D721Med (cell line): ENCODE measurements around the gene ME1.

Source experiments
- DNase-seq: peaks from one replicate; pipeline ENCODE4 v3.0.0; 2011; ENCODE audit warnings: low spot score; ENCODE audit not compliant: insufficient read length
- FAIRE-seq: peaks from 2 replicates; lab custom pipeline; 2011; peaks lifted over from hg19 to GRCh38; lab: Jason Lieb, UNC
- CTCF ChIP-seq: IDR thresholded peaks from 2 replicates; pipeline ENCODE4 v1.5.1; 2012; ENCODE audit warnings: mild to moderate bottlenecking, control low read depth; ENCODE audit not compliant: insufficient read depth; ENCODE audit errors: missing control alignments

Gene ME1

GRCh38 chr6:83314693-83315092 is 116.2 kb downstream of the ME1 start:
- FAIRE-seq (no peak), DNase-seq (no peak)

GRCh38 chr6:83313882-83314281 is 117.0 kb downstream of the ME1 start:
- no peak for TF ChIP-seq CTCF
- DNase-seq (no peak), FAIRE-seq (no peak)

More at GRCh38 chr6:83314693-83315092, 116.2 kb downstream of the ME1 start:
- no peak for TF ChIP-seq CTCF

DNA sequence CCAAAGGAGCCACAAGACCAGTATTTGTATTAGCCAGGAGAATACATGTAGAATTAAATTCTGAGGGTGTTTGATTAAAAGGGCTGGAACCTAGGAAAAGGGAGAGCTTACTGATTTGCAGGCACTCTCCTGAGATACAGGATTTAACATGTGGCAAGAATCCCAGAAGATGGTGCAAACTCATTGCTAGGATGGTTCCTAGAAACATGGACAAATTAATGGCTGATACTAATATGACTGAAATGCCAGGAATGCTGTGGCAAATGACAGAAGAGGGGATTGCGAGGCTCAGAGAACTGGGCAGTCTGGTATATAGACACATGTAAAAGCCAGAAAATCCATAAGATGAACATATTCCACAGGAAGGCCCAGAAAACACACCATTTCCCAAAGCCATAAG is 119.6 kb downstream of the ME1 start:
- FAIRE-seq (no peak), DNase-seq (no peak)
- no peak for TF ChIP-seq CTCF

DNA sequence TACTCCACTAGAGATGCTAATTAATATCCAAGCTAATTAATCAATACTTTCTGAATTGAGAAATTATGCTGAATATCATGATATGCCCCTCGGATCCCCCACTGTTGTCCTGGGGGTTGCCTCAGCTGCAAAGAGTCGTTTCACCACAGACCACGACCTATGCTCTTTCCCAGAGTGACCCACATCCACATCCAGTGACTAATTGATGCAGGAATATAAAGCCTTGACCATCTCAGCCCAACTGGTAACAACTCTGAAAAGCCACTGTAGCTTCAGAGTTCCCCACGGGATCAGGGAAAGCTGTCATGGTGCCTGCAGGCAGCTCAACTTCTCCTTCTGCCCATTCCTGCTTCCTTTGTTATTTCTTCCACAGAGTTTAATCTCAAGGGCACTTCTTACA is 120.8 kb downstream of the ME1 start:
- FAIRE-seq (no peak), DNase-seq (no peak)

GRCh38 chr6:83309344-83309743 is 121.5 kb downstream of the ME1 start:
- FAIRE-seq (no peak), DNase-seq (no peak)
- TF ChIP-seq CTCF, result no peak

More for the DNA sequence above, 120.8 kb downstream of the ME1 start:
- TF ChIP-seq CTCF, result no peak

DNA sequence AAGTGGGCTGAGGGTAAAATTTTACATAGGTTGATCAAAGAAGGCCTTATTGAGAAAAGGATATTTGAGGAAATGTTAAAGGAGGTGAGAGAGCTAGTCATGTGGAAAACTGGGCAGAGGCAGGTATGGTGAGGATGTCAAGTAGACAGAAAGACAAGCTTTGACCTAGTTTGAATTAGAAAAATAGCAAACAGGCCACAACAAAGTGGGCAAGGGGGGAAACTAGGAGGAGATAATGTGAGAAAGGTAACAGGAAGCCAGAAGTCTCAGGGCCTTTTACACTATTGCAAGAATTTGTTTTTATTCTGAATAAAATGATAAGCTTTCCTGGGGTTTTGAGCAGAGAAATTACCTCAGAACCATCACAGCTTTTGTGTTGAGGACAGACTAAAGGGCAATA is 122.0 kb downstream of the ME1 start:
- no peak for TF ChIP-seq CTCF
- DNase-seq (no peak), FAIRE-seq (no peak)

- FAIRE-seq, result no peak
These were observed 123.0 kb downstream of the ME1 start for GRCh38 chr6:83307849-83308248.

More at GRCh38 chr6:83307849-83308248, 123.0 kb downstream of the ME1 start:
- TF ChIP-seq CTCF, result no peak
- no peak for DNase-seq
